Lung (tissue), 12 donors: ENCODE measurements around the gene PSMD12. TPM values are rescaled to one million over a fixed set of nuclear protein-coding genes. Genes with fewer than 3 reads are reported as not detected.

Experiments used
- ATAC-seq: fragments of 200-7000 bp; cut with Tn5 transposase; one replicate; pipeline ENCODE4 v1.9.1; 2020; ENCODE audit warnings: moderate number of reproducible peaks; ENCODE audit not compliant: insufficient read depth, low FRiP score
- DNase-seq, 3 donors: peaks; one replicate each; pipeline ENCODE4 v3.0.0-alpha.2; 2013 to 2017
- H3K27ac ChIP-seq, 2 donors: one replicate each; pipeline ENCODE4 v1.5.1; 2013; ENCODE audit warnings: mild to moderate bottlenecking in 2 of 2, moderate library complexity in 2 of 2, control low read depth in 1 of 2, inconsistent platforms in 1 of 2, low read depth in 1 of 2, low read length in 1 of 2
- H3K27me3 ChIP-seq, 3 donors: one replicate each; pipeline ENCODE4 v1.5.1; 2013; ENCODE audit warnings: low read length in 2 of 3; ENCODE audit not compliant: control insufficient read depth in 3 of 3, insufficient read depth in 3 of 3
- H3K36me3 ChIP-seq, 4 donors: one replicate each; pipeline ENCODE4 v1.5.1; 2013; ENCODE audit warnings: low read length in 4 of 4, mild to moderate bottlenecking in 1 of 4, moderate library complexity in 1 of 4; ENCODE audit not compliant: control insufficient read depth in 4 of 4, insufficient read depth in 4 of 4
- H3K4me1 ChIP-seq, 5 donors: one replicate each; pipeline ENCODE4 v1.5.1; 2013; ENCODE audit warnings: low read length in 5 of 5, mild to moderate bottlenecking in 2 of 5, moderate library complexity in 1 of 5; ENCODE audit not compliant: control insufficient read depth in 5 of 5, insufficient read depth in 5 of 5
- H3K4me3 ChIP-seq: one replicate; pipeline ENCODE4 v1.5.1; 2013; ENCODE audit warnings: mild to moderate bottlenecking, control low read depth, moderate library complexity
- H3K9ac ChIP-seq, 2 donors: one replicate each; pipeline ENCODE4 v1.5.1; 2013; ENCODE audit warnings: low read length in 2 of 2, control low read depth in 1 of 2; ENCODE audit not compliant: insufficient read depth in 1 of 2
- H3K9me3 ChIP-seq, 4 donors: one replicate each; pipeline ENCODE4 v1.5.1; 2013; ENCODE audit warnings: low read length in 3 of 4, mild to moderate bottlenecking in 1 of 4, moderate library complexity in 1 of 4; ENCODE audit not compliant: control insufficient read depth in 4 of 4, insufficient read depth in 3 of 4
- whole genome bisulfite sequencing, 2 donors: extraction: QIAGEN DNeasy Blood & Tissue Kit; methylation state at CpG; one replicate each; pipeline ENCODE4 v1.1.7; 2013; 5-methylcytosine and 5-hydroxymethylcytosine counted together
- polyA plus RNA-seq, 2 donors: library from polyadenylated mRNA; stranded (reverse); fragments of 200-250 nt; gene quantifications; one replicate each; pipeline ENCODE4 v1.2.1, GENCODE V29; 2013
- total RNA-seq, 2 donors: library from RNA; depleted of rRNA in 1 of 2; stranded (reverse); fragments of >200 nt in 1 of 2; gene quantifications; one replicate each; pipeline ENCODE4 v1.2.1, GENCODE V29; 2014 to 2021
- TF ChIP-seq, protein P1 (sequence below): IDR thresholded peaks from 2 replicates; pipeline ENCODE4 v1.5.1; 2012; ENCODE audit warnings: mild to moderate bottlenecking; ENCODE audit errors: control extremely low read depth, extremely low read depth
- donor health status: control.
- donor health status: control.
- donor health status: Bipolar disorder and iron deficiency.
- donor health status: healthy.
- donor health status: DM: yes; HTN: yes; CAD: no.

Gene PSMD12
- total and polyA plus RNA-seq, 4 donors = 27.3 to 47.8 (median 37.2) TPM

- Histone ChIP-seq H3K9ac (no peak overlapping the region), H3K4me1 (peaks cover 8 to 34% (median 15%) of the 10 kb centered on the region in 5 donors), H3K27me3 (no peaks in the 10 kb centered on the region), H3K9me3 (no peaks in the 10 kb centered on the region), H3K27ac (no peak overlapping the region), H3K36me3 (peaks cover 0 to 21% (median 8%) of the 10 kb centered on the region in 4 donors), H3K4me3 (no peak overlapping the region)
- DNase-seq = no peak
- ATAC-seq = no peak
- 91 to 96% methylated on average over 9 of the region's 9 CpGs for whole genome bisulfite sequencing, 2 donors
- TF ChIP-seq, protein P1, sequence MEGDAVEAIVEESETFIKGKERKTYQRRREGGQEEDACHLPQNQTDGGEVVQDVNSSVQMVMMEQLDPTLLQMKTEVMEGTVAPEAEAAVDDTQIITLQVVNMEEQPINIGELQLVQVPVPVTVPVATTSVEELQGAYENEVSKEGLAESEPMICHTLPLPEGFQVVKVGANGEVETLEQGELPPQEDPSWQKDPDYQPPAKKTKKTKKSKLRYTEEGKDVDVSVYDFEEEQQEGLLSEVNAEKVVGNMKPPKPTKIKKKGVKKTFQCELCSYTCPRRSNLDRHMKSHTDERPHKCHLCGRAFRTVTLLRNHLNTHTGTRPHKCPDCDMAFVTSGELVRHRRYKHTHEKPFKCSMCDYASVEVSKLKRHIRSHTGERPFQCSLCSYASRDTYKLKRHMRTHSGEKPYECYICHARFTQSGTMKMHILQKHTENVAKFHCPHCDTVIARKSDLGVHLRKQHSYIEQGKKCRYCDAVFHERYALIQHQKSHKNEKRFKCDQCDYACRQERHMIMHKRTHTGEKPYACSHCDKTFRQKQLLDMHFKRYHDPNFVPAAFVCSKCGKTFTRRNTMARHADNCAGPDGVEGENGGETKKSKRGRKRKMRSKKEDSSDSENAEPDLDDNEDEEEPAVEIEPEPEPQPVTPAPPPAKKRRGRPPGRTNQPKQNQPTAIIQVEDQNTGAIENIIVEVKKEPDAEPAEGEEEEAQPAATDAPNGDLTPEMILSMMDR = no peak
These were observed 4.2 kb downstream of the PSMD12 start for GRCh38 chr17:67362173-67362572.

DNA sequence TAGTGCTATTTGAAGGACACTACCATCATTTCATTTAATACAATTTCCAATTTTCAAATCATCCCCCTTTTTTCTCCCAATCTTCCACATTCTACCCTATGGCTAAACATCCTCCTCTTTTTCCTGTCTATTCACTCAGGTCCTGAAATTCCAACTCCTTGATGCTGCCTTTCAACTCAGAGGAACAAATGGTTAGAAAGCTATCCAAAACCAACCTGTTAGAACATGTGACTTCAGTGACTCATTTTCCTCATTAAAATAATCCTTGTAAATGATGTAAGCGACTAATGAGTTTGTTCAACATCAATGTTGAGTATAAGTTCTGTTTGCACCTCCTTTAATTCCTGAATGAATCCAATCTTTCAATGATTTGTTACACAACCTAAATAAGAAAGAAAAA is 5.5 kb downstream of the PSMD12 start:
- Histone ChIP-seq H3K4me1 (peaks cover 9 to 34% (median 15%) of the 10 kb centered on the region in 5 donors), H3K27ac (no peak overlapping the region)
- 68 to 91% methylated on average over 1 of the region's 1 CpG for WGBS, 2 donors

DNA sequence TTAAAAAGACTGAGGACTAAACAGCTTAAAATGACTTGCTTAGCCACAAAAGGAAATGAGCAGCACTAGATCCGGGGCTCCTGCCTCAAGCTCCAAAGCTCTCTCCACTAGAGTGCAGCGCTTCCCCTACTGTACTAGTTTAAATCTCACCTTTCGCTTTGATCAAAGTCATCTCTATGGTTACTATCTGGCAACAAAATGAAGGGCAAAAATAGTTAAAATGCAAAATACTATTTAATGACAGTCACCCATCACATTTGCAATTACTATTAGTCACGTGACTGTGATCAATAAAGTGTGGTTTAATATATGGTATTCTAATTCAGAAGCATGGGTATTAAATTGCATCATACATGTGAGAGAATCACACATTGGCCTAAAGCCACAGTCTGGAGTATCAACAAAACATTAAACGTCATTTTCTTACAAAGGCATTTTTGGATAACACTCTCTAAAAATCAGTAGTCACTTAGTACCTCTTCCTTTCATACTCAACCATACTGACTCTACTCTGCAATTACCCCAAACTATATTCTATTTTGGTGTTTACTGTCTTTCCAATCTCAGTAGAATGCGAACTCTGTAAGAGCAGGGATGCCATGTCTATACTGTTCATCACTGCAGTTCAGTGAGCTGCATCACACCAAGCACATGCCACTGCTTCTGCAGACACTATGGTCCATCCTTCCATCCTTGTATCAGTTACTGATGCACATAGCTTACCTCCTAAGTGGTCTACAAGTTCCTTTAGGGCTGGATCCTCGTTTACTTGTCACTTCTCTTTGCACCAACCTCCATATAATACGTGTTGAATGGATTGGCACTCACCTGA is 6.2 kb downstream of the PSMD12 start:
- Histone ChIP-seq H3K27ac (peak overlapping the region in 1 of 2 donors; percentile 26), H3K36me3 (peaks cover 7 to 30% (median 10%) of the 10 kb centered on the region in 4 donors), H3K27me3 (no peaks in the 10 kb centered on the region), H3K9ac (no peak overlapping the region), H3K9me3 (no peaks in the 10 kb centered on the region), H3K4me1 (peaks cover 10 to 32% (median 10%) of the 10 kb centered on the region in 5 donors), H3K4me3 (no peak overlapping the region)
- 51 to 58% methylated on average over 8 of the region's 8 CpGs for WGBS, 2 donors
- DNase-seq (peak in 2 of 3 donors; percentile 42 to 46), ATAC-seq (no peak)
- TF ChIP-seq, protein P1 = no peak

More for the DNA sequence above, 5.5 kb downstream of the PSMD12 start:
- Histone ChIP-seq H3K36me3 (peaks cover 6 to 25% (median 8%) of the 10 kb centered on the region in 4 donors), H3K9me3 (no peaks in the 10 kb centered on the region), H3K9ac (no peak overlapping the region), H3K4me3 (no peak overlapping the region), H3K27me3 (no peaks in the 10 kb centered on the region)
- ATAC-seq (no peak), DNase-seq (no peak)
- TF ChIP-seq, protein P1 = no peak
